Stimulated activated effector memory CD8-positive, alpha-beta T cell treated with anti-CD3 and anti-CD28 coated beads, Interleukin-12 subunit alpha, Interleukin-12 subunit beta, amount 100 ng/mL, for 72 hours (primary cell): Measurements from ENCODE around the gene TUB.

Experiments used
- ATAC-seq: fragments of 150-1000 bp; cut with Tn5 transposase; 2 replicates; pipeline ENCODE4 v1.10.0; 2021
- DNase-seq, 2 donors: peaks; one replicate each; pipeline ENCODE4 v3.0.0; 2021 to 2022; ENCODE audit warnings: low spot score in 2 of 2
- H3K27ac Mint-ChIP-seq: one replicate; pipeline ENCODE4 v1.8.0; 2022; ENCODE audit warnings: mild to moderate bottlenecking, mixed read lengths
- H3K36me3 Mint-ChIP-seq: one replicate; pipeline ENCODE4 v1.8.0; 2022; ENCODE audit warnings: mild to moderate bottlenecking, mixed read lengths
- H3K4me1 Mint-ChIP-seq: one replicate; pipeline ENCODE4 v1.8.0; 2022; ENCODE audit warnings: mixed read lengths
- H3K4me3 Mint-ChIP-seq: one replicate; pipeline ENCODE4 v1.8.0; 2022; ENCODE audit warnings: mild to moderate bottlenecking, mixed read lengths
- H3K9me3 Mint-ChIP-seq: one replicate; pipeline ENCODE4 v1.8.0; 2022; ENCODE audit warnings: mixed read lengths

TUB gene

DNA sequence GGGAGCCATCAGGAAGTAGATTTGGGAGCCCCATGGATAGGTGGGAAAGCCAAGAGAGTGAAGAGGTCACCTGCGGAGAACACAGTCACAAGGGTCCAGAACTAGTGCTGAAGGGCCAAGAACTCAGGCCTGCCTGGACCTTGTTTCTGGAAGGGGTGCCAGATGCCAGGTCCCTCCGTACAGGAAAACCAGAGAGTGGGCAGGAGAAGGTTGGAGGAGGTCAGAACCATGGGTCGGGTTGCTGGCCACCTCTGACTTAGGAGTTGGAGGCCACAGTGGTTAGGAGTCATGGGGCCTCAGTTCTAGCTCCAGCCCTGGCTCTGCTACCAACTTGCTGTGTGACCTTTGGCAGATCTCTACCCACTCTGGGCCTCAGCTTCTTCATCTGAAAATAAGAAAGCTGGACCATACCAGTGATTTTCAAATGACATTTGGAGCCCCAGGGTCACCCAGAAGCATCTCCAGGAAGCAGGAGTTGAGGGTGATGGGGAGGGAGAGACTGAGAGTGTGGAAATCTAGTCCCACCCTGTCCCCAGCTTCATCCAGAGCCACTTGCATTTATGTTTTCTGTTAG is 20.8 kb upstream of the TUB start:
- H3K27ac Mint-ChIP-seq: peak overlapping the region; percentile 43
- H3K9me3 Mint-ChIP-seq: no peaks in the 10 kb centered on the region
- no peak for ATAC-seq
- no peaks in the 10 kb centered on the region for H3K36me3 Mint-ChIP-seq
- H3K4me1 Mint-ChIP-seq: peaks cover 10% of the 10 kb centered on the region
- H3K4me3 Mint-ChIP-seq: no peak overlapping the region
- DNase-seq: no peak

GRCh38 chr11:8060801-8061554 is 20.0 kb upstream of the TUB start:
- Mint-ChIP-seq H3K36me3 (no peaks in the 10 kb centered on the region), H3K9me3 (no peaks in the 10 kb centered on the region), H3K4me3 (no peak overlapping the region), H3K4me1 (peaks cover 8% of the 10 kb centered on the region), H3K27ac (no peak overlapping the region)
- ATAC-seq (peak; percentile 63), DNase-seq (no peak)

GRCh38 chr11:8061555-8062428 is 19.2 kb upstream of the TUB start:
- H3K4me1 Mint-ChIP-seq: peaks cover under 1% of the 10 kb centered on the region
- ATAC-seq (no peak), DNase-seq (no peak)
- H3K36me3 Mint-ChIP-seq: no peaks in the 10 kb centered on the region
- no peak overlapping the region for H3K27ac Mint-ChIP-seq
- H3K9me3 Mint-ChIP-seq: no peaks in the 10 kb centered on the region
- no peak overlapping the region for H3K4me3 Mint-ChIP-seq

- Mint-ChIP-seq H3K36me3 (no peaks in the 10 kb centered on the region), H3K27ac (no peak overlapping the region), H3K4me1 (no peaks in the 10 kb centered on the region), H3K4me3 (no peak overlapping the region), H3K9me3 (no peaks in the 10 kb centered on the region)
- ATAC-seq (no peak), DNase-seq (no peak)
These were observed 18.2 kb upstream of the TUB start for GRCh38 chr11:8062781-8063257.

- ATAC-seq: no peak
- DNase-seq: no peak
- Mint-ChIP-seq H3K27ac (no peak overlapping the region), H3K9me3 (no peaks in the 10 kb centered on the region), H3K36me3 (no peaks in the 10 kb centered on the region), H3K4me3 (no peak overlapping the region), H3K4me1 (no peaks in the 10 kb centered on the region)
These were observed 17.7 kb upstream of the TUB start for GRCh38 chr11:8063324-8063723.

- no peak overlapping the region for H3K27ac Mint-ChIP-seq
- H3K9me3 Mint-ChIP-seq: no peaks in the 10 kb centered on the region
- no peak overlapping the region for H3K4me3 Mint-ChIP-seq
- no peaks in the 10 kb centered on the region for H3K4me1 Mint-ChIP-seq
- ATAC-seq (no peak), DNase-seq (no peak)
- H3K36me3 Mint-ChIP-seq: no peaks in the 10 kb centered on the region
These were observed 16.0 kb upstream of the TUB start for GRCh38 chr11:8065031-8065430.

DNA sequence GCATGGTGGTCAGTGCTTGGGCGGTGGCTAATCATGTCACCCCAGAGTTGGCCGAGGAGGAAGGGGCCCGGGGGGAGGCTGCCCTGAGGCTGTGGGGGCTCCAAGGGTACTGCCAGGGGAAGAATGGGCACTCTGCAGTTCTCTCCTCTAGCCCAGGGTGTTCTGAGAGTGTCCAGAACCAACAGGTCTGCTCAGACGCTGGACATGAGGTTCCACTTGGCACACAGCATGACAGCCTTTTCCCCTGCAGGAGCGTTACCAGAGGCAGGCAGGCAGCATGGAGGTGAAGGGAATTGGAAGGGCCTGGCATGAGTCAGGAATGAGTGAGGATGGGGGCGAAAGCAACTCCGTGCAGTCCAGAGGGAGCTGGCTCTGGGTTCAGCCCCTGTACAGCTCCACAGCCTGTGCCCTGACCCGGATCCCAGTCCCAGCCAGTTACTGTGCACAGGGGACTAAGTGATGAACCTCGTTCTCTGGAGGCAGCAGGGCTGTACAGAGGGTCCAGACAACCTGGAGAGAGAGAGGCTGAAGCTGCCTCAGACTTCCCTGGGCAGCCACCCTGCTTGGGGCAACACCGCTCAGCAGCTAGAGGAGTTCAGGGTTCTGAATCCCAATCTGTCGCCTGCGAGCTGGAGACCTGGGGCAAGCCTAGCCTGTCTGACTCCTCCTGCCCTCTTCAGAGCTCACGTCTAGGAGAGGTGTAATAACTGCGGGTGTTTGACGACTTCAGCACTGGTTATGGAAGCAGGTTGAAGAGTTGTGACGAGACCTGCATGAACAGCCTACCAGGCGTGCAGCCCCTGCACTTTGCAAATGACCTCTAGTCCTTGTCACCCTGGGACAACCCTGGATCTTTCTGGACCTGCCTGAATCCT is 14.7 kb upstream of the TUB start:
- Mint-ChIP-seq H3K9me3 (no peaks in the 10 kb centered on the region), H3K4me3 (no peak overlapping the region), H3K4me1 (no peaks in the 10 kb centered on the region), H3K36me3 (no peaks in the 10 kb centered on the region), H3K27ac (no peak overlapping the region)
- ATAC-seq (peak; percentile 20), DNase-seq (no peak)

- no peak overlapping the region for H3K4me3 Mint-ChIP-seq
These were observed 14.0 kb upstream of the TUB start for GRCh38 chr11:8066911-8067455.

DNA sequence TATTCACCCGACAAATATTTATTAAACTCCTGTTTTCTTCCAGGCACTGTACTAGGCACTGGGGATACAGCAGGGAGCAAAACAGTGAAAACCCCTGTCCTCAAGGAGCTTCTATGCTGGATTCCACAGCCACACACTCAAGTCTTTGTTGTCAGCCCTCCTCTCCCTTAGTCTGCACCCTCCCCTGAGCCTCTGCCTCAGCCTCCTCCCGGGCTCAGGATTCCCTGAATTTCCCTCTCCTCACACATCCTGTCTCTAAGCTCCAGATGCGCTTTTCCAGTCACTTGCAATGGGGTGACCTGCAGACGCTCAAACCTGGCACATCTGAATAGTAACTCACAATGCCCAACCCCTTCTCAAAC is 13.5 kb upstream of the TUB start:
- no peak overlapping the region for H3K27ac Mint-ChIP-seq
- no peaks in the 10 kb centered on the region for H3K4me1 Mint-ChIP-seq
- H3K4me3 Mint-ChIP-seq: no peak overlapping the region
- no peaks in the 10 kb centered on the region for H3K36me3 Mint-ChIP-seq
- H3K9me3 Mint-ChIP-seq: no peaks in the 10 kb centered on the region
- ATAC-seq (no peak), DNase-seq (no peak)

More at GRCh38 chr11:8066911-8067455, 14.0 kb upstream of the TUB start:
- ATAC-seq (no peak), DNase-seq (no peak)
- H3K27ac Mint-ChIP-seq: no peak overlapping the region
- no peaks in the 10 kb centered on the region for H3K4me1 Mint-ChIP-seq
- no peaks in the 10 kb centered on the region for H3K9me3 Mint-ChIP-seq
- H3K36me3 Mint-ChIP-seq: no peaks in the 10 kb centered on the region

DNA sequence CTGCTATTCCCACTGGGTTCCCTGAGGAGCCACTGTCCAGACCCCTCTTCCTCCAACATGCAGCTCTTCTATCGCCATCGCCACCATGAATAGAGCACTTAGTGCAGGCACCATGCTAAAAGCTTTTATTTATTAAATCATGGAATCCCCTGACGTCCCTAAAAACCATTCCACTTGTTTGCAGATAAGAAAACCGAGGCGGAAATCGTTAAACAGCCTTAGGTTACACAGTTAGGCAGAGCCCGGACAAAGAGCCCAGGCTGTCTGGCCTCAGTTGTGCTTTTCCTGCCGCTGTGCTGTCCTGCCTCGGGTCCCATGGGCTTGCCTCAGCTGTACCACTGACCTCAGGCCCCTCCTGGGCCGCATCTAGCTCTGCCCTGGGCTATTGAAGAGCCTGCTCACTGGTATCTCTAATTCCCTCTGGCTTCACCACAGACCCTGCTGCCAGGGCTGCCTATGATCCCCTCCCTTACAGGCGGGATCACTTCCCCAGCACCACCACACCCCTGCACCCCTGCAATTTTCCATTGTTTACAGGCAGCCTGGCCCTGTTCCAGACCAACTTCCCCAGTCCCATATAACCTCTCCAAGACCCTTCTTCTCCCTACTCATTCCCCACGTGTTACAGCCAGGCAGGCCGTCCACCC is 13.0 kb upstream of the TUB start:
- DNase-seq: no peak
- no peaks in the 10 kb centered on the region for H3K9me3 Mint-ChIP-seq
- H3K4me1 Mint-ChIP-seq: no peaks in the 10 kb centered on the region
- H3K4me3 Mint-ChIP-seq: no peak overlapping the region
- no peaks in the 10 kb centered on the region for H3K36me3 Mint-ChIP-seq
- no peak overlapping the region for H3K27ac Mint-ChIP-seq
- no peak for ATAC-seq

GRCh38 chr11:8068605-8069221 is 12.3 kb upstream of the TUB start:
- no peaks in the 10 kb centered on the region for H3K4me1 Mint-ChIP-seq
- no peaks in the 10 kb centered on the region for H3K9me3 Mint-ChIP-seq
- no peak for ATAC-seq
- no peak overlapping the region for H3K4me3 Mint-ChIP-seq
- no peak overlapping the region for H3K27ac Mint-ChIP-seq
- no peaks in the 10 kb centered on the region for H3K36me3 Mint-ChIP-seq
- DNase-seq: no peak

DNA sequence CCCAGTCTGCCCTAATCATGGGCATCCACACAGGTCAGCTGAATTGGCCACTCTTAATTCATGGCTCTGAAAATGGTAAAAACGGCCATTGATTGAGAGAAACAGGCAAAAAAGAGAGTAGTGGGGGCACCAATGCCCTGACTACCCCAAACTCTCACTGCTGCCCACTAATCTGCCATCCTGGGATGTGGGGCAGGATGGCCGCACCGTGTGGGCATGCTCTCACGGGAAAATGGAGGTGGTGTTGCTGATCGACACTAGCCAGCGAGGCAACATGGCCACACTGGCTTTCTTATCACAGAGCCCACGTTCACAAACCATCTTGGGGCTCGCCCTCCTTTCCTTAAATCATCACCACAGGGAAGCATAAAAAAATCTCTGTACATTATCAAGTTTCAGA is 11.2 kb upstream of the TUB start:
- DNase-seq (no peak), ATAC-seq (no peak)
- Mint-ChIP-seq H3K4me3 (no peak overlapping the region), H3K9me3 (no peaks in the 10 kb centered on the region), H3K36me3 (no peaks in the 10 kb centered on the region), H3K4me1 (no peaks in the 10 kb centered on the region), H3K27ac (no peak overlapping the region)

- Mint-ChIP-seq H3K27ac (no peak overlapping the region), H3K4me3 (no peak overlapping the region), H3K4me1 (no peaks in the 10 kb centered on the region), H3K36me3 (no peaks in the 10 kb centered on the region), H3K9me3 (no peaks in the 10 kb centered on the region)
- DNase-seq (no peak), ATAC-seq (no peak)
These were observed 10.4 kb upstream of the TUB start for GRCh38 chr11:8070417-8071115.
